Superior temporal gyrus (tissue), 1 donor: Measurements from ENCODE around the gene ABHD12.

Experiments
- DNase-seq: peaks from one replicate; pipeline ENCODE4 v3.0.0-alpha.2; 2016; ENCODE audit errors: extremely low spot score

The ABHD12 gene

GRCh38 chr20:25380945-25381614 is 9.6 kb downstream of the ABHD12 start:
- DNase-seq: no peak

GRCh38 chr20:25378884-25379733 is 11.5 kb downstream of the ABHD12 start:
- DNase-seq: no peak

- DNase-seq: no peak
Observed at GRCh38 chr20:25378189-25378883, 12.3 kb downstream of the ABHD12 start.

- no peak for DNase-seq
Observed at GRCh38 chr20:25376886-25377285, 13.7 kb downstream of the ABHD12 start.

- peak; percentile 67 for DNase-seq
Observed at GRCh38 chr20:25376236-25376635, 14.4 kb downstream of the ABHD12 start.

GRCh38 chr20:25374842-25375241 is 15.8 kb downstream of the ABHD12 start:
- DNase-seq: no peak

- no peak for DNase-seq
Observed at GRCh38 chr20:25372584-25373336, 17.9 kb downstream of the ABHD12 start.

- DNase-seq: no peak
Observed at GRCh38 chr20:25369971-25370370, 20.7 kb downstream of the ABHD12 start.

GRCh38 chr20:25369529-25369928 is 21.1 kb downstream of the ABHD12 start:
- DNase-seq: no peak

GRCh38 chr20:25368976-25369375 is 21.7 kb downstream of the ABHD12 start:
- DNase-seq: no peak

GRCh38 chr20:25368526-25368925 is 22.1 kb downstream of the ABHD12 start:
- DNase-seq: no peak

- no peak for DNase-seq
Observed at GRCh38 chr20:25364879-25365699, 25.5 kb downstream of the ABHD12 start.

GRCh38 chr20:25364180-25364788 is 26.4 kb downstream of the ABHD12 start:
- DNase-seq: no peak

- no peak for DNase-seq
Observed at GRCh38 chr20:25361287-25361683, 29.4 kb downstream of the ABHD12 start.

GRCh38 chr20:25360631-25361286 is 29.9 kb downstream of the ABHD12 start:
- no peak for DNase-seq

- DNase-seq: no peak
Observed at GRCh38 chr20:25356271-25356933, 34.2 kb downstream of the ABHD12 start.

GRCh38 chr20:25355866-25356265 is 34.8 kb downstream of the ABHD12 start:
- DNase-seq: peak; percentile 58

- peak; percentile 44 for DNase-seq
Observed at GRCh38 chr20:25355011-25355595, 35.5 kb downstream of the ABHD12 start.
